OCI-LY3 (cell line): ENCODE measurements around the gene TECPR1.

Experiments used
- EZH2phosphoT487 ChIP-seq: fragments of 200-600 bp; shearing (Covaris generic); IDR thresholded peaks from 2 replicates; pipeline ENCODE4 v1.6.1; 2018; ENCODE audit warnings: antibody characterized with exemption, mixed run types, low read depth
- TF ChIP-seq, protein P1 (sequence below): fragments of 200-600, 300-600 bp; sonication (generic); IDR thresholded peaks from 2 replicates; pipeline ENCODE4 v1.5.1; 2014; ENCODE audit warnings: antibody characterized with exemption, low read length, low read depth

DNA sequence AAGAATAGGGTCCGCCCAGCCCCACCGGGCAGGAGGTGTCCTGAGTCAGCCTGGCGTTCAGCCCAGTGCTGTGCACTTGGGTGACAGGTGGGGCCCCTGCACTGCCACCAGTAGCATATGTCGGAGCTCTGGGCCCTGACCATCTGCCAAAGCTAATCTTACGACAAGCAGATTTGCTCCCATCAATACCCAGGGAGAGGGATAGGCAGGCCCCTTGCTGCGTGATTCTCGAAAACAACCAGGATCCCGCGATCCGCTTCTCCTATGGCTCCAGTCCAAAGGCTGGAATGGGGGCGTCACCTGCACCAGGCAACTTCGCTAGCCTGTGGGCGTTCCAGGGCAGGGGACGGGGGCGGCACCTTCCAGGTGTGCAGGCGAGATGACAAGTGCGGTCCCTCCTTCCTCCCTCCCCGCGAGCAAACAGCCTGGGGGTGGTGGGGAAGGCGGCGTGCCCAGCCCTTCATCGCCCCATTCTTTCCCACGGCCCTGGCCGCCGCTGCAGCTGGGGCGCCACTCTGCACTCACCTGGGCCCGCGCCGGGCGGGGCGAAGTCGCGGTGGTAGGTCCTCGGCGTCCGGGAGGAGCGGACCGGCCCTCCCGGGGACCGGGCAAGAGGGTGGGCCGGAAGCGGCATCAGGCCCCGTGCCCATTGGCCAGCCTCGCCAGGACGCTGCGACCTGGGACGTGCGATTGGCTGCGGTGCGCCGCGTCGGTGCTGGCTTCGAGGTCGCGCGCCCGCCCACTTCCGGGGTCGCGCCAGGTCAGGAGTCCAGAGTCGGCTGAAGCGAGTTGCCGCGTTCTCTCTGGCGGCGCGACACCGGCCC, at the start of gene TECPR1:
- TF ChIP-seq, protein P1, sequence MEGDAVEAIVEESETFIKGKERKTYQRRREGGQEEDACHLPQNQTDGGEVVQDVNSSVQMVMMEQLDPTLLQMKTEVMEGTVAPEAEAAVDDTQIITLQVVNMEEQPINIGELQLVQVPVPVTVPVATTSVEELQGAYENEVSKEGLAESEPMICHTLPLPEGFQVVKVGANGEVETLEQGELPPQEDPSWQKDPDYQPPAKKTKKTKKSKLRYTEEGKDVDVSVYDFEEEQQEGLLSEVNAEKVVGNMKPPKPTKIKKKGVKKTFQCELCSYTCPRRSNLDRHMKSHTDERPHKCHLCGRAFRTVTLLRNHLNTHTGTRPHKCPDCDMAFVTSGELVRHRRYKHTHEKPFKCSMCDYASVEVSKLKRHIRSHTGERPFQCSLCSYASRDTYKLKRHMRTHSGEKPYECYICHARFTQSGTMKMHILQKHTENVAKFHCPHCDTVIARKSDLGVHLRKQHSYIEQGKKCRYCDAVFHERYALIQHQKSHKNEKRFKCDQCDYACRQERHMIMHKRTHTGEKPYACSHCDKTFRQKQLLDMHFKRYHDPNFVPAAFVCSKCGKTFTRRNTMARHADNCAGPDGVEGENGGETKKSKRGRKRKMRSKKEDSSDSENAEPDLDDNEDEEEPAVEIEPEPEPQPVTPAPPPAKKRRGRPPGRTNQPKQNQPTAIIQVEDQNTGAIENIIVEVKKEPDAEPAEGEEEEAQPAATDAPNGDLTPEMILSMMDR = no peak
- no peak for TF ChIP-seq EZH2phosphoT487
